RPMI8226 (cell line): Measurements from ENCODE around the gene ZNF609.
"Not testable (repeated sequence)": the region's sequence is repeated elsewhere in the genome, so short reads cannot be mapped to it uniquely, and the experiment has no call there.

ENCODE experiments used
- DNase-seq: peaks from one replicate; pipeline ENCODE4 v3.0.0-alpha.2; 2015

The ZNF609 gene

GRCh38 chr15:64586984-64587383, 126.6 kb downstream of the ZNF609 start:
- no peak for DNase-seq

GRCh38 chr15:64589435-64590084, 129.2 kb downstream of the ZNF609 start:
- DNase-seq = no peak

- DNase-seq = not testable (repeated sequence)
These were observed 132.5 kb downstream of the ZNF609 start for GRCh38 chr15:64592845-64593244.

- DNase-seq = peak; percentile 80
These were observed 136.5 kb downstream of the ZNF609 start for GRCh38 chr15:64596701-64597476.

- DNase-seq = no peak
These were observed 137.1 kb downstream of the ZNF609 start for GRCh38 chr15:64597477-64597822.

- DNase-seq = no peak
These were observed 138.8 kb downstream of the ZNF609 start for GRCh38 chr15:64599226-64599625.

- DNase-seq = no peak
These were observed 139.3 kb downstream of the ZNF609 start for GRCh38 chr15:64599716-64600115.

- DNase-seq = no peak
These were observed 140.4 kb downstream of the ZNF609 start for GRCh38 chr15:64600794-64601193.

- no peak for DNase-seq
These were observed 143.9 kb downstream of the ZNF609 start for GRCh38 chr15:64604319-64604718.

- not testable (repeated sequence) for DNase-seq
These were observed 147.0 kb downstream of the ZNF609 start for GRCh38 chr15:64607416-64607815.

- DNase-seq = no peak
These were observed 150.0 kb downstream of the ZNF609 start for GRCh38 chr15:64610257-64610919.

GRCh38 chr15:64611085-64611725, 150.8 kb downstream of the ZNF609 start:
- DNase-seq = no peak

- DNase-seq = no peak
These were observed 154.1 kb downstream of the ZNF609 start for GRCh38 chr15:64614519-64614918.

GRCh38 chr15:64617727-64618126, 157.3 kb downstream of the ZNF609 start:
- DNase-seq = no peak

- DNase-seq = no peak
These were observed 157.8 kb downstream of the ZNF609 start for GRCh38 chr15:64618138-64618537.

- no peak for DNase-seq
These were observed 158.2 kb downstream of the ZNF609 start for GRCh38 chr15:64618540-64618939.

GRCh38 chr15:64619880-64620839, 159.8 kb downstream of the ZNF609 start:
- DNase-seq = no peak

- DNase-seq = no peak
These were observed 160.7 kb downstream of the ZNF609 start for GRCh38 chr15:64621056-64621455.

GRCh38 chr15:64622410-64623260, 162.3 kb downstream of the ZNF609 start:
- no peak for DNase-seq

- no peak for DNase-seq
These were observed 163.1 kb downstream of the ZNF609 start for GRCh38 chr15:64623347-64623996.

- DNase-seq = no peak
These were observed 163.9 kb downstream of the ZNF609 start for GRCh38 chr15:64624242-64624641.
